Smooth muscle cell (in vitro differentiated cells): Measurements from ENCODE around the gene RTEL1. TPM values are rescaled to one million over a fixed set of nuclear protein-coding genes. Genes with fewer than 3 reads are reported as not detected.

Source experiments
- DNase-seq: peaks from one replicate; lab custom pipeline; 2025; ENCODE audit not compliant: unreplicated experiment; lab: John Stamatoyannopoulos, UW
- H2AFZ ChIP-seq: fragments of 200-600 bp; sonication (generic); 2 replicates; pipeline ENCODE4 v1.6.0; 2016; ENCODE audit warnings: antibody characterized with exemption, low read depth, mild to moderate bottlenecking
- H3F3A ChIP-seq: fragments of 200-600 bp; sonication (generic); 2 replicates; pipeline ENCODE4 v1.6.0; 2017; ENCODE audit warnings: antibody characterized with exemption, low read depth
- H3K27ac ChIP-seq: fragments of 200-600 bp; sonication (generic); 2 replicates; pipeline ENCODE4 v1.5.1; 2016; ENCODE audit warnings: low read depth, mild to moderate bottlenecking
- H3K27me3 ChIP-seq: fragments of 200-600 bp; sonication (generic); 2 replicates; pipeline ENCODE4 v1.6.1; 2016; ENCODE audit warnings: low read depth, mild to moderate bottlenecking
- H3K36me3 ChIP-seq: fragments of 200-600 bp; sonication (generic); 2 replicates; pipeline ENCODE4 v1.5.1; 2016; ENCODE audit warnings: low read depth
- H3K4me1 ChIP-seq: fragments of 200-600 bp; sonication (generic); 2 replicates; pipeline ENCODE4 v1.5.1; 2016; ENCODE audit warnings: low read depth
- H3K4me2 ChIP-seq: fragments of 200-600 bp; sonication (generic); 2 replicates; pipeline ENCODE4 v1.6.0; 2016; ENCODE audit warnings: mild to moderate bottlenecking
- H3K4me3 ChIP-seq: fragments of 200-600 bp; sonication (generic); 2 replicates; pipeline ENCODE4 v1.5.1; 2016; ENCODE audit warnings: mild to moderate bottlenecking
- H3K79me2 ChIP-seq: fragments of 200-600 bp; sonication (generic); 2 replicates; pipeline ENCODE4 v1.6.0; 2016; ENCODE audit warnings: low read depth, mild to moderate bottlenecking
- H3K9ac ChIP-seq: fragments of 200-600 bp; sonication (generic); 2 replicates; pipeline ENCODE4 v1.6.0; 2016; ENCODE audit warnings: low read depth
- H3K9me3 ChIP-seq: fragments of 200-600 bp; sonication (generic); replicated peaks from 2 replicates; pipeline ENCODE4 v1.5.1; 2016; ENCODE audit warnings: low read depth
- H4K20me1 ChIP-seq: fragments of 200-600 bp; sonication (generic); 2 replicates; pipeline ENCODE4 v1.6.0; 2016; ENCODE audit warnings: low read depth
- WGBS: methylation state at CpG from one replicate; pipeline ENCODE4 v1.1.7; 2016; ENCODE audit warnings: low lambda C conversion rate; 5-methylcytosine and 5-hydroxymethylcytosine counted together
- polyA plus RNA-seq: library from polyadenylated mRNA; unstranded; fragments of >200 nt; fragmentation: Nextera tagmentation; extraction: Ambion mirVana; gene quantifications from 2 replicates; pipeline ENCODE4 v1.2.1, GENCODE V29; 2016
- total RNA-seq: library from RNA; depleted of rRNA; stranded (reverse); fragments of >200 nt; gene quantifications from 2 replicates; pipeline ENCODE4 v1.2.3, GENCODE V29; 2014
- TF ChIP-seq, protein P1 (sequence below): fragments of 200-600 bp; sonication (generic); IDR thresholded peaks from 2 replicates; pipeline ENCODE4 v1.5.1; 2017; ENCODE audit warnings: borderline replicate concordance, mild to moderate bottlenecking, antibody characterized with exemption; ENCODE audit not compliant: insufficient read depth, poor library complexity, severe bottlenecking

Gene RTEL1
- total and polyA plus RNA-seq, 2 experiments from 2014 or later: 10.4 to 14.2 TPM

DNA sequence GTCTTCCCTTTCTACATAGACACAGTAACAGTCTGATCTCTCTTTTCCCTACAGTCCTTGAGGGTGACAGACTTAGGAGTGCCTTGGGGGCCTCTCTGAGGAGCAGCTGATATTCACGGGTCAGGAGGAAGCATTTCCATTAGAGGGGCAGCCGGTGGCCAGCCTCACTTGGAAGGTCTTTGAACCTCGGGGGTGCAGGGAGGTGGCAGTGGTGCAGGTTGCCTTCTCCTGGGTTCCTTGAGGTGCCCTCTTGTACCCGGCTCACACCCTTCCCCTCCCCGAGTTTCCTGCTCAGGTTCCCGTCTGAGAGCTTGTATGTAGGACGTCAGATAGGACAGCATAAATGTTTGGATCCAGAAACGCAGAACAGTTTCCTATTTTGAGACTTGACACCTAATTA, 2.5 kb downstream of the RTEL1 start:
- Histone ChIP-seq H3K79me2 (no peaks in the 10 kb centered on the region), H3K4me3 (no peak overlapping the region), H3K27me3 (no peaks in the 10 kb centered on the region), H2AFZ (no peak overlapping the region), H3K4me2 (no peak overlapping the region), H3K9me3 (no peaks in the 10 kb centered on the region), H3F3A (no peaks in the 10 kb centered on the region), H3K4me1 (peaks cover 4% of the 10 kb centered on the region), H3K36me3 (no peaks in the 10 kb centered on the region), H4K20me1 (no peaks in the 10 kb centered on the region), H3K9ac (no peak overlapping the region), H3K27ac (no peak overlapping the region)
- WGBS: 96% methylated on average over 8 of the region's 8 CpGs
- TF ChIP-seq, protein P1, sequence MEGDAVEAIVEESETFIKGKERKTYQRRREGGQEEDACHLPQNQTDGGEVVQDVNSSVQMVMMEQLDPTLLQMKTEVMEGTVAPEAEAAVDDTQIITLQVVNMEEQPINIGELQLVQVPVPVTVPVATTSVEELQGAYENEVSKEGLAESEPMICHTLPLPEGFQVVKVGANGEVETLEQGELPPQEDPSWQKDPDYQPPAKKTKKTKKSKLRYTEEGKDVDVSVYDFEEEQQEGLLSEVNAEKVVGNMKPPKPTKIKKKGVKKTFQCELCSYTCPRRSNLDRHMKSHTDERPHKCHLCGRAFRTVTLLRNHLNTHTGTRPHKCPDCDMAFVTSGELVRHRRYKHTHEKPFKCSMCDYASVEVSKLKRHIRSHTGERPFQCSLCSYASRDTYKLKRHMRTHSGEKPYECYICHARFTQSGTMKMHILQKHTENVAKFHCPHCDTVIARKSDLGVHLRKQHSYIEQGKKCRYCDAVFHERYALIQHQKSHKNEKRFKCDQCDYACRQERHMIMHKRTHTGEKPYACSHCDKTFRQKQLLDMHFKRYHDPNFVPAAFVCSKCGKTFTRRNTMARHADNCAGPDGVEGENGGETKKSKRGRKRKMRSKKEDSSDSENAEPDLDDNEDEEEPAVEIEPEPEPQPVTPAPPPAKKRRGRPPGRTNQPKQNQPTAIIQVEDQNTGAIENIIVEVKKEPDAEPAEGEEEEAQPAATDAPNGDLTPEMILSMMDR: no peak
- DNase-seq: no peak

DNA sequence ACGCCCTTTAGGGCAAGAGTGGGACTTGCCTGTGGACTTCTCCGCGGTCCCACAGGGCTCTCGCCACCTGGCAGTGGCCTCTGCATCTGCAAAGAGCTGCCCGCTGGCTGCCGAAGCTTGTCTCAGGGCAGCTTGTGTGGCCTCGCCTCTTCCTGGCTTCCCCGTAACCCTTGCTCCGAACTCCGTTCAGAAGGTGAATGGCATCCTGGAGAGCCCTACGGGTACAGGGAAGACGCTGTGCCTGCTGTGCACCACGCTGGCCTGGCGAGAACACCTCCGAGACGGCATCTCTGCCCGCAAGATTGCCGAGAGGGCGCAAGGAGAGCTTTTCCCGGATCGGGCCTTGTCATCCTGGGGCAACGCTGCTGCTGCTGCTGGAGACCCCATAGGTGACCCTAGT, 3.0 kb downstream of the RTEL1 start:
- H3K9me3 ChIP-seq: no peaks in the 10 kb centered on the region
- H3F3A ChIP-seq: no peaks in the 10 kb centered on the region
- H3K4me1 ChIP-seq: peaks cover 4% of the 10 kb centered on the region
- H4K20me1 ChIP-seq: no peaks in the 10 kb centered on the region
- H3K79me2 ChIP-seq: no peaks in the 10 kb centered on the region
- no peak overlapping the region for H3K4me2 ChIP-seq
- H3K36me3 ChIP-seq: no peaks in the 10 kb centered on the region
- TF ChIP-seq, protein P1: no peak
- no peak overlapping the region for H3K4me3 ChIP-seq
- no peak overlapping the region for H3K9ac ChIP-seq
- no peak overlapping the region for H3K27ac ChIP-seq
- no peaks in the 10 kb centered on the region for H3K27me3 ChIP-seq
- no peak overlapping the region for H2AFZ ChIP-seq
- no peak for DNase-seq
- WGBS: over 99% methylated on average over 22 of the region's 22 CpGs

DNA sequence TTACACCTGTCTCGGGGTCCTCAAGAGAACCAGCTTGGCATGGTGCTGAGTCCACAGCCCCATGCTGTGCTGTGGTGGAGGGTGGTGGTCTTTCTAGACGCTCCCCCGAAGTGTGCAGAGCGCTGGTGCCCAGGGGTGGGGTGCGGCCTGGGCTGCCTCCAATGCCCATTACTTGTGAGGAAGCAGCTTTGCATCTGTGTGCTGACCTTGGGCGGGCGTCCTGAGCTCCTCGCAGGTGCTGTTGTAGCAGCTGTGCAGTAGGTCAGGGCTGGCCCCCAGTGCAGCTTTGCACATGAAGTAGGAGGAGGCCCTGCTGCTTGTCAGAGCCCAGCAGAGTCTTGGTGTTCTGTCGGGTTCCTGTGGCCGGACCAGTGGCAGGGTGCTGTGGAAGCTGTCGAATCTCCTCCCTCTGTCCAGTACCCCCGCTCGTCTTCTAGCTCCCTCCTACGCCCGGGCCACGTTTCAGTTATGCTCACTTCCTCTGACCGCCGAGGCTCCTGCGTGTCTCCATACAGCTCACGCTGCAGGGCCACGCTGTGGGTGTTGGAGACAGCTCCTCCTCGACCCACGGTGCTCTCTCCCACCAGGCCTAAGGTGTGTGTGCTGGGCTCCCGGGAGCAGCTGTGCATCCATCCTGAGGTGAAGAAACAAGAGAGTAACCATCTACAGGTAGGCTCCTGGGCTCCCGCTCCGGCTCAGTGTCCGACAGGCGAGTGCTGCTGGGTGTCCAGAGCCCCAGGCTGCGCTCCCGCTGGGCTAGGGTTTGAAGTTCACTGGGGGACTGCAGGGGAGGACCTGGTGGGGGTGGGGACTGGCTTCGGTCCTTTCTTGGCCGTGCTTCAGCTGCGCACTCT, 4.1 kb downstream of the RTEL1 start:
- no peak overlapping the region for H3K9ac ChIP-seq
- H3K36me3 ChIP-seq: no peaks in the 10 kb centered on the region
- H3K4me1 ChIP-seq: peaks cover 4% of the 10 kb centered on the region
- 93% methylated on average over 30 of the region's 33 CpGs for whole genome bisulfite sequencing
- H3K4me2 ChIP-seq: no peak overlapping the region
- TF ChIP-seq, protein P1: no peak
- H3K4me3 ChIP-seq: no peak overlapping the region
- no peak overlapping the region for H3K27ac ChIP-seq
- no peaks in the 10 kb centered on the region for H3F3A ChIP-seq
- H2AFZ ChIP-seq: no peak overlapping the region
- no peaks in the 10 kb centered on the region for H3K9me3 ChIP-seq
- no peaks in the 10 kb centered on the region for H3K79me2 ChIP-seq
- no peaks in the 10 kb centered on the region for H3K27me3 ChIP-seq
- DNase-seq: no peak
- H4K20me1 ChIP-seq: no peaks in the 10 kb centered on the region

DNA sequence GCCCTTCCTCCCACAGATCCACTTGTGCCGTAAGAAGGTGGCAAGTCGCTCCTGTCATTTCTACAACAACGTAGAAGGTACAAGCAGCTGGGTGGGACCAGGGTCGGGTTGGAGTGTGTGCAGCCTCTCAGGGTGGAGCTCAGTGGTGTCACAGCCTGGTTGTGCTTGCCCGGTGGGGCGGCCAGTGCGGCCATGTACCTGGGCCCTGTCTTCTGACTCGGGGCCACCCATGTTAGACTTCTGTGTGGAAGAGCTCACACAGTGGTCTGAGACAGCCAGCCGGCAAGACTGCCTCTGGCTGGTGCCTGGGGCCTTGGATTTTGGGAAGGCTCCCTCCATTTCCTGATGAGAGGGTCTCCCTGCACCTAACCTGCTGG, 4.7 kb downstream of the RTEL1 start:
- Histone ChIP-seq H3K4me1 (peaks cover under 1% of the 10 kb centered on the region), H3K9ac (no peak overlapping the region), H3F3A (no peaks in the 10 kb centered on the region), H3K27me3 (no peaks in the 10 kb centered on the region), H3K4me3 (no peak overlapping the region), H4K20me1 (no peaks in the 10 kb centered on the region), H3K9me3 (no peaks in the 10 kb centered on the region), H3K79me2 (no peaks in the 10 kb centered on the region), H2AFZ (no peak overlapping the region), H3K4me2 (no peak overlapping the region), H3K27ac (no peak overlapping the region), H3K36me3 (no peaks in the 10 kb centered on the region)
- no peak for DNase-seq
- TF ChIP-seq, protein P1: no peak
- WGBS: 98% methylated on average over 9 of the region's 9 CpGs
